ENCODE measurements around the gene MINK1. TPM values are rescaled to one million over a fixed set of nuclear protein-coding genes. Genes with fewer than 3 reads are reported as not detected.

MINK1 gene
- total RNA-seq, 1 experiment from 2014 or later = 68.8 TPM

- Histone ChIP-seq H2BK120ac (ENCODE audit: low read depth, low read length, poor library complexity, severe bottlenecking) (no peak overlapping the region), H3K23me2 (ENCODE audit: insufficient read length, low read depth, low read length, poor library complexity, severe bottlenecking) (no peaks in the 10 kb centered on the region), H3K4ac (ENCODE audit: low read depth, low read length) (no peak overlapping the region), H3K14ac (ENCODE audit: insufficient read depth, low read length) (no peak overlapping the region), H2AFZ (ENCODE audit: low read length) (no peak overlapping the region), H3K56ac (ENCODE audit: insufficient read length, low read depth, low read length) (no peak overlapping the region), H3K9me3 (ENCODE audit: control insufficient read depth, low read depth, low read length) (no peaks in the 10 kb centered on the region), H2BK15ac (ENCODE audit: low read depth, low read length) (no peak overlapping the region), H4K20me1 (ENCODE audit: control insufficient read depth, insufficient read depth, insufficient read length) (peaks cover 3% of the 10 kb centered on the region), H2BK12ac (ENCODE audit: insufficient read length, low read depth, low read length) (no peak overlapping the region), H3K9ac (ENCODE audit: extremely low read depth, insufficient read length, low read length) (no peak overlapping the region), H3T11ph (ENCODE audit: low read length) (no peak overlapping the region), H2AK5ac (ENCODE audit: insufficient read length, low read length) (no peak overlapping the region), H4K8ac (replicated peaks; ENCODE audit: insufficient read length, low read depth, low read length) (no peak overlapping the region), H3K4me2 (ENCODE audit: insufficient read depth, insufficient read length, low read length) (no peak overlapping the region), H4K91ac (ENCODE audit: insufficient read length, low read depth, low read length) (no peak overlapping the region), H3K18ac (ENCODE audit: insufficient read length, low read depth, low read length) (no peak overlapping the region), H3K4me1 (ENCODE audit: insufficient read depth, low read length) (no peaks in the 10 kb centered on the region), H3K27me3 (ENCODE audit: insufficient read depth, low read length) (no peaks in the 10 kb centered on the region), H3K79me1 (ENCODE audit: insufficient read depth, low read depth, low read length, poor library complexity, severe bottlenecking) (no peaks in the 10 kb centered on the region), H3K27ac (ENCODE audit: insufficient read length, low read depth, low read length) (no peak overlapping the region), H3K79me2 (ENCODE audit: insufficient read depth, low read length) (no peaks in the 10 kb centered on the region), H3K23ac (ENCODE audit: insufficient read length, low read depth, low read length) (no peak overlapping the region), H2BK20ac (ENCODE audit: low read depth, low read length, poor library complexity, severe bottlenecking) (no peak overlapping the region), H2BK5ac (ENCODE audit: insufficient read length, low read length) (no peak overlapping the region), H4K5ac (ENCODE audit: insufficient read length, low read depth, low read length) (no peak overlapping the region)
- Mint-ChIP-seq H3K4me1 (peaks cover 16 to 19% of the 10 kb centered on the region in 2 experiments), H3K27ac (peak overlapping the region in 1 of 3 experiments; percentile 87; a peak in 1 of 7 replicates), H3K36me3 (ENCODE audit: insufficient read depth in 1 of 3, low read depth in 3 of 3) (peaks cover 11 to 45% (median 23%) of the 10 kb centered on the region in 3 experiments), H3K4me3 (no peak overlapping the region), H3K9me3 (no peaks in the 10 kb centered on the region), H3K27me3 (ENCODE audit: low read depth) (no peaks in the 10 kb centered on the region; the same call in 1 of the 2 replicates)
- no peak for TF ChIP-seq CTCF (conservative IDR thresholded peaks at IDR 0.05)
- no CpG with 5 or more reads among the region's 12 CpGs for WGBS (ENCODE audit: extremely low coverage, insufficient read length, low lambda C conversion rate)
- DNase-seq = no peak
Measured at GRCh38 chr17:4932756-4933155, 99.6 kb downstream of the MINK1 start.
